ENCODE results near the gene SLC22A31.
"Not testable (repeated sequence)": the region's sequence is repeated elsewhere in the genome, so short reads cannot be mapped to it uniquely, and the experiment has no call there.

The SLC22A31 gene

DNA sequence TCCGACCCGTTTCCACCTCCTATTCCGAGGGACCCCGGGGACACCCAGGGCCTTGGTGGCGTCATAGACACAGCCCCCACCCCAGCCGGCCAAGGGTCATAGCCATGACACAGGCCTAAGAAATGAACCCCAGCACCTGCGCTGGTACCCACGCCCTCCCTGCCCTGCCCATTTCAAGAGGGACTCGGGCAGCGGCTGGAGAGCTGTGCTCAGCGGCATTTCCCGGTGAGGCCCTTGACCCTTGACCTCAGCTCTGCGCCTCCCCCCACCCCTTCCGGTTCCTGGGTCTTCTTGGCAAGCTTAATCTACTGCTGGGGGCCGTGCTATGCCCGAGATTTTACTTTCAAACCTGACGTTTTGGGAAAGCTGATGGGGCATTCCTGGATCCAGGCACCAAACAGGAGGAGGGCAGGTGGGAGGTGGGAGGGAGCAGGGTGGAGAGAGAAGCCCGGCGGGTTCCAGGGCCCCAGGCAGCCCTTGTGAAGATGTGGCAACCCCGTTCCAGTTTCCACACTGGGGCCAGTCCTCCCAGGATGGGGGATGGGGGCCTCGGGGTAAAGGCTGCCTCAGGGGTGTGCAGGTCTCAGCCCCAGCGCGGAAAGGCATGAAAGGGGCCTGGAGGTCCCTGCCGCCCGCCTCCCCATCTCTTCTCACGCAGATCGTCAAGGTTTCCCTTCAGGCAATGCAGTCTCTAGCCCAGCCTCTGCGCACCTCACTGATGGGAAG is at the start of gene SLC22A31:
Gene SLC22A31 (minus strand): TSS at position 414 of the 726 bp plus-strand sequence. CDS start 36 bp downstream, at position 378.
- DNase-seq: no peak

DNA sequence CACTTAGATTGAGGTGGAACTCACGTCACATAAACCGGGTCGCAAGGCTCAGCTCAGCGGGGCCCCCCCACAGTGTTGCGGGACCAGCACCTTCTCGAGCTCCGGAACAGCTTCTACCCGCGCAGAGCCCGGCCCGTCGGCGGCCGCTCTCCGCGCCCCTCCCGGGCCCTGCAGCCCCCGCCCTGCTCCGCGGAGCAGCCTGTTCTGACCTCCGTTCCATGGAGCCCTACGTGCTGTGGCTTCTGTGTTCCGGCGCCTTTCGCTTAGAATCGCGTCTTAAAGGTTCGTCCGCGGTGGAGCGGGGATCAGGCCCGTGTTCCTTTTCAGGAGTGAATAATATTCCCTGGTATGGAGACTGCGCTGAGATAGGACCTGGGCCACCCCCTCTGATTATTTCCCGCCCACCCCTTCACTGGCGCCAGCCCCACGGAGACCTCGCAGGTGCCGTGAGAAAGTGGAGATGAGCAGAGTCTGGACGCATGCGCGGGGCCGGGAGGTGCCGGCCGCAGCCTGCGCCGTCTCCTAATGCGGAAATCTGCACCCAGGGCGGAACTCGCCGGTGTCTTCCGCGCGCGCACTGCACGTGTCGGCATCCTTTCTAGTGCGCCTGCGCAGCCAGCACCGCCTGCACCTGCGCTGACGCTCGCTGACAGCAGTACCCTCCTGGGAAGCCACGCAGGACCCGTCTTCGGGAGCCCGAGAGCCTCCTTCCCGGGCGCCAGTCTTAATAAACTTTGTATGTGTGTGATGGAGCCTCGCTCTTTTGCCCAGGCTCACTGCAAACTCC is 48.1 kb upstream of the SLC22A31 start:
- DNase-seq: no peak

DNA sequence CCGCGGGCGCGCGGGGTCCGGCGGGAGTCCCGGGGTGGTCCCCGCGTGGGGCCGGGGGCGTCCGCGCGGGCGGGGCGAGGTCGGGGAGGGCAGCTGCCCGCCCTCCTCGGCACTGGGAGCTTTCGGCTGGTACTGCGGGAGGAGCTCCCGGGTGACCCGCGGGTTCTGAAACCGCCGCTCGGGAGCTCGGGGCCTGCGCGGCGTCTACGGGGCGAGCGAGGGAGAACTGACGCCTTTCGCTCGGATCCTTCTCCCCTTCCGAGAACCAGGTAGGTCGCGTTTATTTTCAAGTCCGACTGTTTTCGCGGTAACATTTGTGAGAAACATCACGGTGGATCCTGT is 47.4 kb upstream of the SLC22A31 start:
- not testable (repeated sequence) for DNase-seq

DNA sequence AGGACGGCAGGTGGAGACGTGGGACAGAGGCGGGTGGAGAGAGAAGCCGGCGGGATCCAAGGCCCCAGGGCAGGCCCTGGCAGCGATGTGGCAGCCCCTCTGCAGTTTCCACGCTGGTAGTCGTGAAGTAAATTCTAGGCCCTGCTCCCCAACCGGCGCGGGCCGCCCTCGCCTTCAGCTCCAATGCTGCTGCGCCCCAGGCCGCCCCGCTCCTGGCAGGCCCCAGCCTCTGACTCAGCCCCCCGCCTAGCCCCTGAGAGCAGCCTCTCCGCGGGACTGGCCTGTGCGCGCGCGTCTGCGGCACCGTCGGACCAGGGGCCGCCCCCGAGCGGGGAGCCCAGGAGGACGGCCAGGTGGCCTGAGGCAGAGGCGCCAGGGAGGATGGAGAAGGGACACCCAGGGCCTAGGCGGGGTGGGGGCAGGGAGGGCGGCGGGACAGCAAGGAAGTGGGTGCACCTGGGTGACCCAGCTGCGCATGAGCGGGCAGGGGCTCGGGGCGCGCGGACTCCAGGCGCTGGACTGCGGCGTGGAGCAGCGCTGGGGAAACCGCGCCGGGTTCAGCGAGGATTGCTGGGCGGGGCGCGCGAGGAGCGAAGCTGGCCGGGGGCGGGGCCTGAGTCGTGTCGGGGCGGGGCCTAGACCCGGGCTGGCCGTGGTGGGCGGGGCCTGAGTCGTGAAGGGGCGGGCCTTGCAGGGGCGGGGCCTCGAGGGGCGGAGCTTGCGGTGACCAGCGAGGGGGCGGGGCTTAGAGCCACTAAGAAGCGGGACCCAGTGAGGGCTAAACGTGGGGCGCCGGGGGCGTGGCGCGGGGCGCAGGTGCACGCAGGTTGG is 46.8 kb upstream of the SLC22A31 start:
- peak; percentile 89 to 99 for DNase-seq

DNA sequence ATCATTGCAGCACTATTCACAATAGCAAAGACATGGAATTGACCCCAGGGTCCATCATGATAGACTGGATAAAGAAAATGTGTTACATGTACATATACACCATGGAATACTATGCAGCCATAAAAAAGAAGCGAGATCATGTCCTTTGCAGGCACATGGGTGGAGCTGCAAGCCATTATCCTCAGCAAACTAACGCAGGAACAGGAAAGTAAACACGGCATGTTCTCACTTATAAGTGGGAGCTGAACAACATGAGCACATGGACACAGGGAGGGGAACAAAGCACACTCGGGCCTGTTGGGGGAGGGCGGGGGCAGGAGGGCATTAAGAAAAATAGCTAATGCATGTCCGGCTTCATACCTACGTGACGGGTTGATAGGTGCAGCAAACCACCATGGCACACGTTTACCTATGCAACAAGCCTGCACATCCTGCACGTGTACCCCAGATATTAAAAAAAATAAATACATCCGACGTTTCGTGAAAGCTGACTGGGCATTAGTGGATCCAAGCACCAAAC is 46.1 kb upstream of the SLC22A31 start:
- no peak for DNase-seq

DNA sequence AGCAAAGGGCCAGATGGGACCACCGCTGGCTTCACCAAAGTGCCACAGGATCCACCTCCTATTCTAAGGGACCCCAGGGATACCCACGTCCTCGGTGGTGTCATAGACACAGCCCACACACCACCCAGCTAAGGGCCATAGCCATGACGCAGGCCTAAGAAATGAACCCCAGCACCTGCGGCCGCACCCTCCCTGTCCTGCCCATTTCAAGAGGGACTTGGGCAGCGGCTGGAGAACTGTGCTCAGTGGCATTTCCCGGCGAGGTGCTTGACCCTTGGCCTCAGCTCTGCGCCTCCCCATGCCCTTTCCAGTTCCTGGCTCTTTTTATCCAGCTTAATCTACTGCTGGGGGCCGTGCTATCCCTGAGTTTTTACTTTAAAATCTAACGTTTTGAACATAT is 44.4 kb upstream of the SLC22A31 start:
- no peak for DNase-seq

DNA sequence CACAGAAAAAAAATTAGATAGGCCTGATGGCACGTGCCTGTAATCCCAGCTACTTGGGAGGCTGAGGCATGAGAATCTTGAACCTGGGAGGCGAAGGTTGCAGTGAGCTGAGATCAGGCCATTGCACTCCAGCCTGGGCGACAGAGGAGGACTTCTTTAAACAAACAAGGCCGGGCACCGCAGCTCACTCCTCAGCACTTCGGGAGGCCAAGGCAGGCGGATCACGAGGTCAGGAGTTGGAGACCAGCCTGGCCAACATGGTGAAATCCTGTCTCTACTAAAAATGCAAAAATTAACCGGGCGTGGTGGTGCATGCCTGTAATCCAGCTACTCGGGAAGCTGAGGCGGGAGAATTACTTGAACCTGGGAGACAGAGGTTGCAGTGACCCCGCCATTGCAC is 43.9 kb upstream of the SLC22A31 start:
- not testable (repeated sequence) for DNase-seq

DNA sequence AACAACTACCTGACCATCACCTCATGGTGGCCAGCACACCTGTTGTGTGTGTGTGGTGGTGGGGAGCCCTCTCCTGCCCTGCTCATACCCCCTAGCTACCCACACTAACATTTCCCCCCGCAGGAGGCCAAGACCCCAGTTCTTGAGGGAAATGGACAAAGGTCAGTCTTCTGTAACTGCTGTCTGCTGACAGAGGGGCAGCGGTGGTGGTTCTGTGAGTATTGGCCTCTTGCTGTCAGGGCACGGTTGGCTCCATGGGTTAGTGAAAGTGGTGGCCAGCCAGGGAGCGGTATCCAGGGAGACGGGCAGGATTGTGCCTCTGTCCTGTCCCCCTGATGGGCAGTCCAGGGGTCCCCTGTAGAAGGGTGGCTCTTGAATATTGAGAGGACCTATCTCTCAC is 43.3 kb upstream of the SLC22A31 start:
- DNase-seq: no peak

DNA sequence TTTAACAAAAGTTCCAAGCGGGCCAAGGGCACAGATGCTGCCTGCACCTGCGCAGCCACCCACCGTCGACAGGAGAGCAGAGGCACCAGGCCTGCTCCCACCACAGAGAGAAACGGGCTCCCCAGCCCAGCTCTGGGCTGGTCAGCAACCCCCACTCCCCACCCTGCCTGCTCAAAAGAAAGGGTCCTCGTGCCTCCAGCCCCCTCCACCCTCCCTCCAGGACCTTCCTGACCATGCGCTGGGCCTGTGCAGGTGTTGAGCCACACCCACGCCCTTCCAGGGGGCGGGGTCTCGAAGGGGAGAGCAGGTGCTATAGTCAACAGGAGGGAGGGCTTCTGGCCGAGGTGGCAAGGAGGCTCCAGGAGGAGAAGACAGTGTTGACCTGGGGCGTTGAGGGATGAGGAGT is 42.5 kb upstream of the SLC22A31 start:
- no peak for DNase-seq

DNA sequence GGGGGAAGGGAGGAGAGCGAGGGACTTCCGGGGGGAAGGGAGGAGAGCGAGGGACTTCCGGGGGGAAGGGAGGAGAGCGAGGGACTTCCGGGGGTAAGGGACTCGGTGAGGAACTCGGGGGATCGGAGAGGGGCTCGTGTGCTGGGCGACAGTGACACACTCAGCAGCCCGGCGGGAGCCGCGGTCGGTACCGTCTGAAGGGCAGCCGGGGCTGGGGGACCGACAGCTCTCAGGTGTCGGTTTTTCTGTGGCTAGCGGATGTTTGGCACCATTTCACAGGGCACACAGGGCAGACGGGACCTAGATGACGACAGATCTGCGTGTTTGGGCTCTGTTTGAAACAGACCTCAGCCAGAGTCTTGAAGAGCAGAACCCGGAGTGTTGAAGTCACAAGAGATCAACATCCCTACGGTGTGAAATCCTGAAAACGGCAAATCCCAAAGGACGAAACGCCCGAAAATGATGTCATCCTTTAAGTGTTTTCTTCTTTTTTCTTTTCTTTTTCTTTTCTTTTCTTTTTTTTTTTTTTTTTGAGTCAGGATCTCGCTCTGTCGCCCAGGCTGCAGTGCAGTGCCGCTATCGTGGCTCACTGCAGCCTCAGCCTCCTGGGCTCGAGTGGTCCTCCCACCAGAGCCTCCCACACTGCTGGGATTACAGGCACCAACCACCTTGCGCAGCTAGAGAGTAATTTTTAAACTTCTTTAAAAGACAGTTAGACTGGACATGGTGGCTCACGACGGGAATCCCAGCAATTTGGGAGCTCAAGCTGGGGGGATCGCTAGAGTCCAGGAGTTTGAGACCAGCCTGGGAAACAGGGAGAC is 41.1 kb upstream of the SLC22A31 start:
- peak; percentile 61 to 76 for DNase-seq

DNA sequence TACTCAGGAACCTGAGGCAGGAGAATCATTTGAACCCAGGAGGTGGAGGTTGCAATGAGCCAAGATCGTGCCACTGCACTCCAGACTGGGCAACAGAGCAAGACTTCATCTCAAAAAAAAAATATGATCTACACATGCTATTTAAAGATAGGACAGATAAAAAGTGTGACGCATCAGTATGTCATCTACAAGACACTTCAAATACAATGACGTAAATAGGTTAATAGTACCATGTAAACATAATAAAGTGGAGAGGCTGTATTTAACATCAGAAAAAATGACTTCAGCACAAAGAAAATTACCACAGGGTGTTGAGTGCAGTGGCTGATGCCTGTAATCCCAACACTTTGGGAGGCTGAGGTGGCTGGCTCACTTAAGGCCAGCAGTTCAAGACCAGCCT is 37.4 kb upstream of the SLC22A31 start:
- no peak for DNase-seq

DNA sequence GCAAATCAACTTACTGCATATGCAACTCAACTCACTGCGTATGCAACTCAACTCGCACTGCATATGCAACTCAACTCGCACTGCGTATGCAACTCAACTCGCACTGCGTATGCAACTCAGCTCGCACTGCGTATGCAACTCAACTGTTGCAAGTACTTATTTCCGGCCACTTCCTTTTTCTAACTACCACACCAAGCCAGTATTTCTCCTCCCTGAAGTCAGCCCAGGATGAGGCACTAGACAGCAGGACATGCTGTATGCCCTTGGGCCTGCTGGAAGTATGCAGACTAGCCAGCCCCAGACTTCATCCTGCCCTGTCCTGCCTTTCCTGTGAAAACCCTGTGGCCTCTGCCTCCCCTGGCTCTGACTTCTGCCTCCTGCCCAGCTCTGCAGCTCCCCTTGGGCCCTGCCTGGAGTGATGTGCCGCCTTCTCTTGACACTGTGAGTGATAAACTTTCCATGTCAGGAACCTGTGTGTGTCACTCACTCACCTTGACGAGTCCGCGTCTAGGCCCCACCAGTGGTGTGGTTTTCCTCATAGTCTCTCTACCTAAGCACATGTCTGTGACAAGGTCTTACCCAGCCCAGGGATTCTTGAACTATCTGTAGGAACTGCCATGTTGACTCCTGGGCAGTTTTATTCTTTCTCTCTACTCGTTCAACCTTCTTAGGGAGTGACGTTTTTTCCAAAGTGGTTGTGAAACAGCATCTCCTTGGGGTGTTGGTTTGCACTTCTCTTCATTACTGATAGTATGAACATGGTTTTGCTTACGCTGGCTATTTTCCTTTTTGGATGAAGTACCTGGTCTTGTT is 33.5 kb upstream of the SLC22A31 start:
- no peak for DNase-seq

DNA sequence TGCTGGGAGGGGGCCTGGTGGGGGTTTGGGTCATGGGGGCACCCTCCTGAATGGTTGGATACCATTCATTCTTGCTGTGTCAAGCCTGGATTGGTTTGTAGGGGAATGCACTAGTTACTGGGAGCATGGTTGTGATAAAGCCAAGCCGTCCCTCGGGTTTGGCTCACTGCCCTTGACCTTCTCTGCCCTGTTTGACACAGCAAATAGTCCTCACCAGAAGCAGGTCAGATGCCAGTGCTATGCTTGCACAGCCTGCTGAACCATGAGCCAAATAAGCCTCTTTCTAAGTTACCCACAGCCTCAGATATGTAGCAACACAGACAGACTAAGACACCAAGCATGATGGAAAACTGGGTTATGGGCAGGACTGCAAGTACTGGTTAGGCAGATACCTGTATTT is 31.8 kb upstream of the SLC22A31 start:
- DNase-seq: no peak

DNA sequence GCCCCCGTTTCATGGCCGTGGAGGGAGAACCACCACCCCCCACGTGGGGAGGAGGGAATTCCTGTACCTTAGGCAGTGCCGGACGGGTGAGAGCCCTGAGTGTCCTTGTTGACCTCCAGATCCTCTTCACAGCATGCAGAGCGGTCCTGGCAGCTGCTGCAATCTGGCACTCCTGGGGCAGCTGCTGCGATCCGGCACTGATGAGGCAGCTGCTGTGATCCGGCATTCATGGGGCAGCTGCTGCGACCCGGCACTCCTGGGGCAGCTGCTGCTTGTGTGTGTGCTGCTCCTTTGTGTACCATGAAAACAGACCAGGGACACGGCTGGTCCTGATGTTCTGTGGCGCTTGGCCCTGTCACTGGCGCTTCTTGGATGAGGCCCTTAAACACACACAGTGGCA is 29.9 kb upstream of the SLC22A31 start:
- DNase-seq: no peak

DNA sequence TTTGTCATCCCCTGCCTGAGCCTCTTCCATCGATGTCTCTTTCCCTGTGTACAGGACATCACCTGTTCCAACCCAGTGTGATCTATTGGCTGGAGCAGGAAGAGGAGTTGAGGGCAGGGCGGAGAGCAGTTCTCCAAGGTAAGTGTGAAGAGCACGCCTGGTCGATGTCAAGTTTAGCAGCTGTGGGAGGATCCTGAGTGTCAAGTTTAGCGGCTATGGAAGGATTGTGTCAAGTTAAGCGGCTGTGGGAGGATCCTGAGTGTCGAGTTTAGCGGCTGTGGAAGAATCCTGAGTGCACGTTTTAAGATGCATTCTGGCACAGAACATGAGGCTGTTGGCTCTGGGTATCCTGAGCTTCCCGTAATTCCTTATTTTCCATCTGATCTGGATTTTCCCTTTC is 24.3 kb upstream of the SLC22A31 start:
- DNase-seq: no peak

DNA sequence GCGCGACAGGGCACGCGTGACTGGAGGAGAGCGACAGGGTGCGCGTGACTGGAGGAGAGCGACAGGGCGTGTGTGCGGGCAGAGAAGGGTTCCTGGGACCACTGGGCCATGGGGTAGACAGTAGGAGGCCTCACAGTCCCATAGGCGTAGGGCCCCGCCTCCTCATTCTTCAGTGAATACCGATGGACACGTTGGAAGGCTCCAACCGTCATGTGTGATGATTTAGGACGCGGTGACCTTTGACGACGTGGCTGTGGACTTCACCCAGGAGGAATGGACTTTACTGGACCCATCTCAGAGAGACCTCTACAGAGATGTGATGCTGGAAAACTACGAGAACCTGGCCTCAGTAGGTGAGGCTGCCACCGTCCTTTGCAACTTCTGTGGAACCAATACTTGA is 22.6 kb upstream of the SLC22A31 start:
- no peak for DNase-seq

DNA sequence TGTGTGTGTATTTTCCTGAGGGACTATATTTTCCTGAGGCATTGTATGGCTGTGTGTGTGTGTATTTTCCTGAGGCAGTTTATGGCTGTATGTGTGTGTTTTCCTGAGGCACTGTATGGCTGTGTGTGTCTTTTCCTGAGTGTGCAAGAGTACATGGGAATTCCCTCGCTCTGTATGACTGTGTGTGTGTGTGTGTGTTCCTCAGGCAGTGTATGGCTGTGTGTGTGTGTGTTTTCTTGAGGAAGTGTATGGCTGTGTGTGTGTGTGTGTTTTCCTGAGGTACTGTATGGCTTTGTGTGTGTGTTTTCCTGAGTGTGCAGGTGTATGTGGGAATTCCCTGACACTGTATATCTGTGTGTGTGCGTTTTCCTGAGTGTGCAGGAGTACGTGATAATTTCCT is 21.3 kb upstream of the SLC22A31 start:
- DNase-seq: no peak

DNA sequence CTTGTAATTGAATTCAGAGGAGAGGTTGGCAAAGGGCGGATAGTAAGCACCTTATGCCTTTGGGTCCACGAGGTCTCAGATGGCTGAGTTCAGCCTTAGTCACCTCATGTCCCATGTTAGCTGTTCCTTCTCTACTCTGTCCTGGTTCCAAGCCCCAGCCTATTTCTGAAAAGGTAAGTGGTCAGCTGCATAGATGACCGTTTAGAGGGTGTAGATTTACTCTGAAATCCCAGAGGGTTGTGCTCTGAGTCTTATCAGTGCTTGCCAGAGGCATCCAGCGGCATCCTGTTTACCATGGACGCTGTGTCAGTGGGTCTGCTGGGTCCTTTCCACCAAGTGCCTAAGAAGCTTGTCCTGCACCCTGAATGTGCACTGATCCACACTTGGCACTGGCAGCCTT is 19.0 kb upstream of the SLC22A31 start:
- no peak for DNase-seq

DNA sequence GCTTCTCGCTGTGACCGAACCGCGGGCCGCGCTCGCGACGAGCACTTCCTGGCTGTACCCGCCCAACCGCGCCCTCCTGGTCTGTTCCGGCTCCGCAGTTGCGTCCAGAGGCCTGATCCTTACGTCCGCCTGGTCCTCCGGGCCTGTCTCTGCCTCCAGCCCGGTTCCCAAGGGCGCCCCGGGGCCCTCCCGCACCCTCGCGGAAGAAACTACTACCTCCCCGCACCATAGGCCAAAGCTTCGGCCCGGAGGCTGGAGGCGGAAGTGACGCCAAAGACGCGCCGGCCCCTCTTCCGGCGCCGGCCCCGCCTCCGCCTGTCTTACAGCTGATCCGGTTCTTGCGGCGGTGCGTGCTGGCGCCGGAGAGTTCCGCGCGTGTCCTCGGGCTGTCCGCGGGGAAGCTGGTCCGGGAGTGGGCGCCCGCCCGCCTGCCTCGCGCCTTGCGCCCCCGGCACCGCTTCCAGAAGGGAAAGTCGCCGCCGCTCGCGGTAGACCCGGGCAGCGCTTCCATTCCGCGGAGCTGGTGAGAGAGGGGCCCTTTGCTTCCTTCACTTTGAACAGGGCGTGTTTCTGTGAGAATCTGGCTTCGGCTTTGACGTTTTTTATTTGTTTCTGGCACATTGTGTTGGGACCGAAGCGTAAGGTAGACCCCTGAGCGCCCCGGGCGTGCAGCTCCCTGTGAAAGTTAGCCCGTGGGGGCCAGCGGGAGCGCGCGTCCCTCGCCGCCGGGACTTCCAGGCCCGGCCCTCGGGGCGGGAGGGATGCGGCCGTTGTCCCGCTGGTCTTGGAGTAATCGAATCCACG is 17.3 kb upstream of the SLC22A31 start, which contains the start of gene ZNF778:
Gene ZNF778 (plus strand): TSS at position 316 of the 804 bp plus-strand sequence. CDS start 3,425 bp downstream, outside the sequence.
- peak; percentile 73 to 78 for DNase-seq

DNA sequence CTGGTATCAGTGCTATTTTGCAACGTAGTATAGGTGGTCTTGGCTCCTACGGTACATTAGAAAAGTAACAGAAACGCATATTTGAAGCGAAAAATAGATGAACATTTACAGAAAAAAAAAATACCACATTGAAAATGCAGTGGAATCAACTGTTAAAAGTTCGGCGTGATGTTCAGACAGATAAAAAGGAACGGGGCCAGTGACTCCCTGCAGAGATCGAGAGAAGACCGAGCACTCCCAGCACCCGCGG is 16.7 kb upstream of the SLC22A31 start:
- DNase-seq: no peak
